Muscle layer of colon (tissue), 2 donors: ENCODE data around the gene IPO5.
"Not testable (repeated sequence)": the region's sequence is repeated elsewhere in the genome, so short reads cannot be mapped to it uniquely, and the experiment has no call there.

Source experiments
- H3K27ac ChIP-seq: one replicate; pipeline ENCODE4 v1.7.0; 2013; ENCODE audit warnings: low read depth, mild to moderate bottlenecking, low read length, moderate library complexity
- H3K27me3 ChIP-seq, 2 donors: one replicate each; pipeline ENCODE4 v1.7.0; 2013; ENCODE audit warnings: low read length in 2 of 2, mild to moderate bottlenecking in 2 of 2; ENCODE audit not compliant: insufficient read depth in 2 of 2, control insufficient read depth in 1 of 2
- H3K36me3 ChIP-seq: one replicate; pipeline ENCODE4 v1.7.0; 2013; ENCODE audit warnings: mild to moderate bottlenecking, low read length; ENCODE audit not compliant: insufficient read depth
- H3K4me1 ChIP-seq: one replicate; pipeline ENCODE4 v1.7.0; 2013; ENCODE audit warnings: mild to moderate bottlenecking, low read length; ENCODE audit not compliant: insufficient read depth
- H3K4me3 ChIP-seq, 2 donors: one replicate each; pipeline ENCODE4 v1.7.0; 2013; ENCODE audit warnings: low read length in 2 of 2, low read depth in 1 of 2, mild to moderate bottlenecking in 1 of 2, moderate library complexity in 1 of 2
- H3K9ac ChIP-seq: one replicate; pipeline ENCODE4 v1.7.0; 2013; ENCODE audit warnings: low read length
- H3K9me3 ChIP-seq: one replicate; pipeline ENCODE4 v1.7.0; 2013; ENCODE audit warnings: mild to moderate bottlenecking, low read length
- donor health status: abdominal sarcoma.
- donor health status: Adenocarcinoma of cecum.

Gene IPO5

DNA sequence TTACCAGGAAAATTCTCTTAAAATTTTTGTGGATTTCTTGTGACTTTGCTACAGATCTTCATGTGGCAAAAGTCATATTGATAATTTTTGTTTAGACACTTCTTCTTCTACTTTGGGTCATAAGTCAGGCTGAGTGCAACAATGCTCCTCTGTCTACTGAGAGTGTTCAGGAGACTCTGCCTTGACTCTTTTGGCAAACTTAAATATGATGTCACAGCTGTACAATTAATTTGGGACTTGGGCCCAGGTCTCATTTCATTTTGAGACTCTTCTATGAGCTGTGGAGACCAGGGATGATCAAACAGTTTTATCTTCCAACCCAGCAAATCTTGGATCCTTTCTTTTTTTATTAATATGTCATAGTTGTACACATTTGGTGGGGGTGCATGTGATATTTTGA is 19.7 kb upstream of the IPO5 start:
- no peaks in the 10 kb centered on the region for H3K4me1 ChIP-seq
- H3K9me3 ChIP-seq = no peaks in the 10 kb centered on the region
- H3K9ac ChIP-seq = no peak overlapping the region
- no peak overlapping the region for H3K4me3 ChIP-seq
- no peak overlapping the region for H3K27ac ChIP-seq
- no peaks in the 10 kb centered on the region for H3K36me3 ChIP-seq
- H3K27me3 ChIP-seq = no peaks in the 10 kb centered on the region

DNA sequence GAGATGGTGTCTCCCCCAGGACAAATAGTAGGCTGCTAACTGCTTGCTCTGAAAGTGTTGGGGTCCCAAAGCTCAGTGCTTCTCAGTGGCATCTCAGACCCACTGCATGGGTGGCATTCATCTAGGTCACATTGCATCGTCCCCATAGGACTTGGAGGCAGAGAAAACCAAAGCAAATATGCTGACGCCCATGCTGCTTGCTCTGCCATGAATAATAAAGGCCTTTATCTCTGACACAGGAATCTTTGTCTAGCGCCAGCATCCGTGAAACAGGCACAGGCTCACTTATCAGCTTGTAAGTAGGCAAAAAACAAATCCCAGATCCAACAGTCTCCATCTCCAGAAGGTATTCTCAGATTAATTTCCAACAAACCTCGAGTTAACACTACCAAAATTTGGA is 18.9 kb upstream of the IPO5 start:
- Histone ChIP-seq H3K36me3 (no peaks in the 10 kb centered on the region), H3K27me3 (no peaks in the 10 kb centered on the region), H3K4me3 (no peak overlapping the region), H3K9ac (no peak overlapping the region), H3K9me3 (no peaks in the 10 kb centered on the region), H3K4me1 (no peaks in the 10 kb centered on the region), H3K27ac (no peak overlapping the region)

DNA sequence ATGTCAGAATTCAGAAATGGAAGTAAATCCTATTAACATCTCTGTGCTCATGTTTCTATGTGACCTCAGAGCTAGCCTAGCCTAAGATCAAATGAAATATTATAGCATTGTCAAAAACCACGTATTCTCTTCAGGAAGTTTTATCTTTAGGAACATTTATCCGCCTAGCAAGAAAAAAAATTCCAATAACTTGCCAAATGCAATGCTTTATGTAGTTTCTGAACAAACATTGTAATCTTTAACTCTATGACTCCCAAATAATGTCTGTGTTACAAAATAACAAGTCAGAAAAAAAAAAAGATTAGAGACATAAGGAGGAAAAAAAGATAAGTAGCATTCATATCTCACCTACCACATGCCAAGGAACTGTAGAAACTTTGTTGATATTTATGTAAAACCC is 18.4 kb upstream of the IPO5 start:
- H3K27me3 ChIP-seq = no peaks in the 10 kb centered on the region
- H3K9me3 ChIP-seq = no peaks in the 10 kb centered on the region
- H3K9ac ChIP-seq = no peak overlapping the region
- no peak overlapping the region for H3K27ac ChIP-seq
- no peak overlapping the region for H3K4me3 ChIP-seq
- H3K36me3 ChIP-seq = no peaks in the 10 kb centered on the region
- no peaks in the 10 kb centered on the region for H3K4me1 ChIP-seq

DNA sequence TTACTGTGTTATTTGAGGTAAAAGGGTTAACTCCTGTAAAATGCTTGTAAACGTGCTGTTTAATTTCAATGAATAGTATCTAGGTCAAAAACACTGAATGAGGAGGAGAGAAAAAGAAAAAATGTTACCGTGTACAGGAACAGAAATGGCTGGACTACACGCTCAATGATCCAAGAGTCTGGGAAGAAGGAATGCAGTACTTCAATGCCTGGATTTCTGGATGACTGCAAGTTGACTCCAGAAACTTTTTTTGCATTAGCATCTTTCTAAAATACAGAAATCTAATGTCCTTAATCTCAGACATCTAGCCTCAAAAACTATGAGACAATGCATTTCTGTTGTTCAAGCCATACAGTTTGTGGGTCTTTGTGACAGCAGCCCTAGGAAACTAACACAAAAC is 17.4 kb upstream of the IPO5 start:
- Histone ChIP-seq H3K27ac (no peak overlapping the region), H3K9ac (no peak overlapping the region), H3K9me3 (no peaks in the 10 kb centered on the region), H3K36me3 (no peaks in the 10 kb centered on the region), H3K4me3 (no peak overlapping the region), H3K4me1 (no peaks in the 10 kb centered on the region), H3K27me3 (no peaks in the 10 kb centered on the region)

DNA sequence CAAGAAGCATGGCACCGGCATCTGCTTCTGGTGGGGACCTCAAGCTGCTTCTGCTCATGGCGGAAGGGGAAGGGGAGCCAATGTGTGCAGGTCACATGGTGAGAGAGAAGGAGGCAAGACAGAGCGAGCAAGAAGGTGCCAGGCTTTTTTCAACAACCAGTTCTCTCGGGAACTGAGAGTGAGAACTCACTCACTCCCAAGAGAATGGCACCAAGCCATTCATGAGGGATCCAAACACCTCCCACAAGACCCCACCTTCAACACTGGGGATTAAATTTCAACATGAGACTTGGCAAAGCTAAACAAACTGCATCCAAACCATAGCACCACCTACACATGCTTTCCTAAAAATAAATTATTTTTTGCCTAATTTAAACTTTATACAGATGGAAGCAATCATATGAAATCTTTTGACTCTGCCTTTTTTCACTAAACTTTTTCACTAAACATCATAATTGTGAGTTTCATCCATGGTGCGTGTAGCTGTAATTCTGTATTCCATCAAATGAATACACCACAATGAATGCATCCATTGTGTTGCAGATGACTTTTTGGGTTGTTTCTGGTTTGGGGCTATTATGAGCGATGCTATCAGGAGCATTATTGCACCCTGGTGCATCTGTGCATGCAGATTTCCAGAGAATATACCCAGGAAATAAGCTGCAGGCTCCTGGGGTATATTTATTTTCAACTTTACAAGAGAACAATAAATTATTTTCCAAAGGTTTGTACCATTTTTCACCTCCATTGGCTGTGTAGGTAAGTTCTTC is 14.6 kb upstream of the IPO5 start:
- Histone ChIP-seq H3K27me3 (no peaks in the 10 kb centered on the region), H3K36me3 (no peaks in the 10 kb centered on the region), H3K27ac (no peak overlapping the region), H3K9me3 (no peaks in the 10 kb centered on the region), H3K4me3 (no peak overlapping the region), H3K4me1 (no peaks in the 10 kb centered on the region), H3K9ac (no peak overlapping the region)

DNA sequence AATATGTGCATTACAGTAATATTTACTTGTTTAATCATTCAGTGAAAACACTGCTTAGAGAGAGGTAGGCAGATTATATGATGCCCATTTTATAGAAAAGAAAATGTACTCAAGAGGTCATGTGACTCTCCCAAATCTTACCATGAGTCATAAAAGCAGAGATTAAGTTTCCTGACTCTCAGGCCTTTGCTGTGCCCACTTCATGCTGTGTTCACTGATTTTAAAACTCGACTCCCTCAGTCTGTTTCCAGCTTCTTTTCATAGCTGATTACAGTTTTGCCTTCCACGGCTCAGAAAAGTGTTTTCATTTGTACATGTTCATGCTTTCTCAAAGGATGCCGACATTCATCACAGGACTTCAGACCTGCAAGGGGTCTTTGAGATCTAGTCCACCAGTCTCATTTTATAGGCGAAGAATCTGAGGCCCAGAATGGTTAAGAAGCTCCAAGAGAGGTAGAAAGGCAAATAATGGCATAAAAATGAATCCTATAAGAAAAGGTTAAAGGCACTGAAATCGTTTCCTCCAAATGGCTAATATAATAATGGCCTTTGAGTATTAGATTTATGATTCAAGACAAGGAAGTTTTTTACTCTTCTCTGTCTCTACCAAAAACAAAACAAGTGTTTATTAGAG is 9.0 kb upstream of the IPO5 start:
- Histone ChIP-seq H3K4me3 (no peak overlapping the region), H3K9ac (no peak overlapping the region), H3K36me3 (no peaks in the 10 kb centered on the region), H3K4me1 (no peaks in the 10 kb centered on the region), H3K27ac (no peak overlapping the region), H3K9me3 (no peaks in the 10 kb centered on the region), H3K27me3 (no peaks in the 10 kb centered on the region)

DNA sequence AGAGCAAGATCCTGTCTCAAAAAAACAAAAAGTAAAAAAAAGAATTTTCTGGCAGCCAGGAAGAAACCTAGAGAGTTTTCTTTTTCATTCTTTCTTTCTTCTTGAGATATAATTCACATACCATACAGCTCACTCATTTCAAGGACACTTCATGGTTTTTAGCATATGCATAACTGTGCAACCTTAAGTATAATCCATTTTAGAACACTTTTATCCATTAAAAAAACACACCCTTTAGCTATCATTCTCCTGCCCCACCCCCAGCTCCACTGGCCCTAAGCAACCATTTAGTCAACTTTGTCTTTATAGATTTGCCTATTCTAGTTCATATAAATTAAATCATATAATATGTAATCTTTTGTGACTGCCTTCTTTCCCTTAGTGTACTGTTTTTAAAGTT is 8.1 kb upstream of the IPO5 start:
- no peak overlapping the region for H3K27ac ChIP-seq
- H3K4me3 ChIP-seq = no peak overlapping the region
- H3K9ac ChIP-seq = no peak overlapping the region

GRCh38 chr13:97945792-97946419 is 7.6 kb upstream of the IPO5 start:
- H3K36me3 ChIP-seq = no peaks in the 10 kb centered on the region
- no peaks in the 10 kb centered on the region for H3K27me3 ChIP-seq
- no peaks in the 10 kb centered on the region for H3K4me1 ChIP-seq
- no peaks in the 10 kb centered on the region for H3K9me3 ChIP-seq
- H3K9ac ChIP-seq = no peak overlapping the region
- H3K27ac ChIP-seq = no peak overlapping the region
- no peak overlapping the region for H3K4me3 ChIP-seq

More for the DNA sequence above, 8.1 kb upstream of the IPO5 start:
- Histone ChIP-seq H3K9me3 (no peaks in the 10 kb centered on the region), H3K36me3 (no peaks in the 10 kb centered on the region), H3K27me3 (no peaks in the 10 kb centered on the region), H3K4me1 (no peaks in the 10 kb centered on the region)

GRCh38 chr13:97946951-97947588 is 6.4 kb upstream of the IPO5 start:
- H3K4me1 ChIP-seq = no peaks in the 10 kb centered on the region
- no peaks in the 10 kb centered on the region for H3K27me3 ChIP-seq
- no peak overlapping the region for H3K4me3 ChIP-seq
- H3K27ac ChIP-seq = no peak overlapping the region
- no peaks in the 10 kb centered on the region for H3K36me3 ChIP-seq
- no peak overlapping the region for H3K9ac ChIP-seq
- H3K9me3 ChIP-seq = no peaks in the 10 kb centered on the region

DNA sequence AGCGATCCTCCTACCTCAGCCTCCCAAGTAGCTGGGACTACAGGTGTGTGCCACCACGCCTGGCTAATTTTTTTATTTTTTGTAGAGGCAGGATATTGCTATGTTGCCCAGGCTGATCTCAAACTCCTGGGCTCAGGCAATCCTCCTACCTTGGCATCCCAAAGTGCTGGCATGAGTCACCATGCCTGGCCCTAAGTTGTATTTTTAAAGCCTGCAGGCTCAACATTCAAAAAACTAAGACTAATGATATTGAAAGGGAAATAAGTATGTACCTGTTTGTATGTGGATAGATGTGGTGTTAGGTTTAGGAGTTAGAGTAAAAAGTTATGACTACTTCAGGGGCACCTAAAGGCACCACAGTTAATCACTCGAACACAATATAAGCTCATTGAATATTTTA is 5.4 kb upstream of the IPO5 start:
- Histone ChIP-seq H3K27me3 (no peaks in the 10 kb centered on the region), H3K36me3 (no peaks in the 10 kb centered on the region), H3K9ac (no peak overlapping the region), H3K9me3 (no peaks in the 10 kb centered on the region), H3K4me3 (no peak overlapping the region), H3K4me1 (no peaks in the 10 kb centered on the region), H3K27ac (no peak overlapping the region)

- not testable (repeated sequence) for H3K27ac ChIP-seq, H3K9me3 ChIP-seq, H3K27me3 ChIP-seq, H3K4me1 ChIP-seq, H3K36me3 ChIP-seq, H3K9ac ChIP-seq, H3K4me3 ChIP-seq
Observed at GRCh38 chr13:97949316-97949715, 4.2 kb upstream of the IPO5 start.
